Bladder microvascular endothelial cell (primary cell): Measurements from ENCODE around the gene OR2H1. TPM values are rescaled to one million over a fixed set of nuclear protein-coding genes. Genes with fewer than 3 reads are reported as not detected.

Experiments used
- total RNA-seq: library from RNA; depleted of rRNA; stranded (reverse); fragments of >200 nt; gene quantifications from 2 replicates; pipeline ENCODE4 v1.2.3, GENCODE V29; 2014

Gene OR2H1
- total RNA-seq, result not detected in 2 replicates

DNA sequence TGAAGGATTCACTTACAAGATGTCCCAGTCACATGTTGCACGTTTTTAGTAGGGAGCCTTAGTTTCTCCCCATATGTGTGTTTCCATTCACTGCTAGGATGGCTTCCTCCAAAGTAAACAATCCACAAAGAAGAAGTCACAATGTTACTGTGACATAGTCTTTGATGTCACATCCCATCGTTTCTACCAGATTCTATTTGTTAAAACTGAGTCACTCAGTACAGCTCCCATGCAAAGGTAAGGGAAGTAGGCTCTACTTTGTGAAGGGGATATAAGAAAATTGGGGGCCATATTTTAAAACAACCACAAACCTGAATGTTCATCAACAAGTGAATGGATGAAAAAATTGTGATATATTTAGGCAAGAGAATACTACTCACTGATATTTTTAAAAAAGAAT lies at the start of gene OR2H1, which contains the start of gene OR11A1:
OR2H1 (plus strand) TSS at position 185 of the 400 bp plus-strand sequence. CDS start 4,615 bp downstream, outside the sequence.
OR11A1 (minus strand) TSS at position 101 of the 400 bp plus-strand sequence. CDS start 29,430 bp downstream, outside the sequence.

DNA sequence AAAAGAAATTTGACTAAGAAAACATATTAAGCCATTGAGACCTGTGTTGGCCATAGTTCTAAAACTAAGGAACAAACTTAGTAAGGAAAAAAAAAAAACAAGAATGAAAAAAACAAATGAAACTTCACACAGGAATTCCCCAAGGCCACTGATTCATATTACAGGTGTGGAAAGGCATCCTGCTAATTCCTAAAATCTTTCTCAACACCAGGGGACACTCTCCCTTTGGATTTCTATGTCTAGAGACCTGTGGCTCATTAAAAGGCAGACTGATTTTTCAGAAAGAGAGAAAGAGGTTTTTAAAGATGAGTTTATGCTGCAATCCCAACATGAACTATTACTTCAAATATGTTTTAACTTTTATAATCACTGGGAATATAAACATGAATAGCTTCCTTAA lies 42.4 kb upstream of the OR2H1 start, which contains the start of gene OR12D1:
OR12D1 (plus strand) TSS at position 341 of the 400 bp plus-strand sequence.

DNA sequence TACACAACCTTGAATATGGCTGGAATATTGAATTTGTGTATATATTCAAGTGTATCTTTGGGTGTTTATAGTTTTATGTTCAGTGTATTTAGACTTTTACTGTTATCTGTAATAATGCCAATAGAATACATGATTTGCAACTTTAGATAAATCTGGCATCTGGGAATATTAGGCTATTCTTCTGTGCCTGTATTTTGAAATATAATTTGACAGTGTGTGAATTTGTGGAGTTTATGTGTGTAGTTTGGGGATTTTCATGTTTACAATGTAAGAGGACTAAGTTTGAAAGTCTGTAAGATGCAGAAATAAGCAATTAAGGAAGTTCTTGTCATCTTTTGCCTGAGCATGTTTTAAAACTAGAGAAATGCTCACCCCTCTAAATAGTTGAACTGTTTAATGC lies 17.9 kb upstream of the OR2H1 start, which contains the start of gene OR10C1:
OR10C1 (plus strand) TSS at position 301 of the 400 bp plus-strand sequence. CDS start 710 bp downstream, outside the sequence.

DNA sequence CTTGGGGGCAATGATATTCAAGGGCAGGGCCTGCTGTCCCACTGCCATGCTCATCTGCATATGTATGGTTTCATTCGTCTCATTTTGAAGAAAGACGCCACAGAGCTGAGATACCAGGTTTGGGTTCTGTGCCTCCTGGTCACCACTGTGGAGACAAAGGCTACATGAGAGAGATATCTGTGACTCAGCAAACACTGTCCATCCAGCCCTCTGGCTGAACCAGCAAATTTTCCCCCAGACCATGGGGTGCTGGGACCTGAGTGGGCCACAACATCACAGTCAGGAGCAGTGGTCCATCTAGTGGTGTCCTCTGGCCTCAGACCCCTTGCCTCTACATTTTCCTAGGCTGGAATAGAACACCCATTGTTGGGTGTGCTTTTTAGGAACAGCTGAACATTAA lies 30.7 kb downstream of the OR2H1 start, which contains the start of gene MAS1L:
MAS1L (minus strand) TSS at position 297 of the 400 bp plus-strand sequence; CDS start at position 243, 54 bp downstream.

Other genes with a start within 250 kb of the OR2H1 start
- gene OR14J1, start 155.5 kb upstream of the OR2H1 start, total RNA-seq, result not detected in 2 replicates
- not detected in 2 replicates for gene OR5V1, start 88.3 kb upstream of the OR2H1 start, total RNA-seq
- not detected in 2 replicates for gene OR12D3, start 81.9 kb upstream of the OR2H1 start, total RNA-seq
- gene OR12D2, start 61.5 kb upstream of the OR2H1 start, total RNA-seq, result not detected in 2 replicates
- gene OR12D1, start 42.2 kb upstream of the OR2H1 start, total RNA-seq, result not detected in 2 replicates
- not detected in 2 replicates for gene OR10C1, start 17.8 kb upstream of the OR2H1 start, total RNA-seq
- not detected in 2 replicates for gene OR11A1, start 84 bp upstream of the OR2H1 start, total RNA-seq
- gene MAS1L, start 30.8 kb downstream of the OR2H1 start, total RNA-seq, result not detected in 2 replicates
- 7.0 and 231 TPM in 2 replicates for gene UBD, start 102.6 kb downstream of the OR2H1 start, total RNA-seq
- not detected in 2 replicates for gene OR2H2, start 128.0 kb downstream of the OR2H1 start, total RNA-seq
- gene GABBR1, start 176.0 kb downstream of the OR2H1 start, total RNA-seq, result 2.3 and 7.2 TPM in 2 replicates
- not detected in 2 replicates for gene MOG, start 199.9 kb downstream of the OR2H1 start, total RNA-seq
- gene ZFP57, start 224.0 kb downstream of the OR2H1 start, total RNA-seq, result not detected in 2 replicates